ENCODE results near the gene VWA5B1. TPM values are rescaled to one million over a fixed set of nuclear protein-coding genes. Genes with fewer than 3 reads are reported as not detected.

Gene VWA5B1
- total RNA-seq, 4 donors from 2014 or later = 0.69 TPM; not detected in 3

DNA sequence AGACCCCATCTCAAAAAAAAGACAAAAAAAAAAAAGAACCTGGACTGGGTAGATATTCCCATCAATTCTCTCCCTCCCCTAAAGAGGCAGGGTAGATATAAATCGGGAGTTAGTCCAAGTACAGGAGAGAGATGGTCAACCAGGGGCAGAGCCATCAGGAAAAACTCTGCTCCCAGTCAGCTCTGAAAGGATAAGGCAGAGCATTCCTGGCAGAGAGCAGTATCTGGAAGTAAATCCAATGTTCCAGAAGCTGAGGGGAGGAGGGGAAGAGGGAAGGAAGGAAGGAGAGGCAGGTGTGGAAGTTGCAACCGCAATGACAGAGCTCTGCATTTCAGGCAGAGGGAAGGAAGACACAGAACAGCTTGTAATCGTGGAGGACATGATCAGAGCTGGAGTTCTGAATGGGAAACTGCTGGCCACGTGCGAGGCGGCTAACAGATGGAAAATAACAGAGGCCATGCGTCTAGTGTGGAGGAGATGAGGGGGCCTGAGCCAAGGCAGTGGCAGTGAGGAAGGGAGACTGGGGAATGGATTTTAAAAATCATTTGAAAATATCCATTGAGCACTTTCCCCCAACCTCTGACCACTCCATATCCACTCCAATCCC is 15.3 kb upstream of the VWA5B1 start:
- TF ChIP-seq, protein P1, sequence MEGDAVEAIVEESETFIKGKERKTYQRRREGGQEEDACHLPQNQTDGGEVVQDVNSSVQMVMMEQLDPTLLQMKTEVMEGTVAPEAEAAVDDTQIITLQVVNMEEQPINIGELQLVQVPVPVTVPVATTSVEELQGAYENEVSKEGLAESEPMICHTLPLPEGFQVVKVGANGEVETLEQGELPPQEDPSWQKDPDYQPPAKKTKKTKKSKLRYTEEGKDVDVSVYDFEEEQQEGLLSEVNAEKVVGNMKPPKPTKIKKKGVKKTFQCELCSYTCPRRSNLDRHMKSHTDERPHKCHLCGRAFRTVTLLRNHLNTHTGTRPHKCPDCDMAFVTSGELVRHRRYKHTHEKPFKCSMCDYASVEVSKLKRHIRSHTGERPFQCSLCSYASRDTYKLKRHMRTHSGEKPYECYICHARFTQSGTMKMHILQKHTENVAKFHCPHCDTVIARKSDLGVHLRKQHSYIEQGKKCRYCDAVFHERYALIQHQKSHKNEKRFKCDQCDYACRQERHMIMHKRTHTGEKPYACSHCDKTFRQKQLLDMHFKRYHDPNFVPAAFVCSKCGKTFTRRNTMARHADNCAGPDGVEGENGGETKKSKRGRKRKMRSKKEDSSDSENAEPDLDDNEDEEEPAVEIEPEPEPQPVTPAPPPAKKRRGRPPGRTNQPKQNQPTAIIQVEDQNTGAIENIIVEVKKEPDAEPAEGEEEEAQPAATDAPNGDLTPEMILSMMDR (IDR thresholded peaks at IDR 0.05) = no peak
- no peak for TF ChIP-seq POLR2A (IDR thresholded peaks at IDR 0.05)
- intact Hi-C loops (cut with DNase I; ENCODE audit: low total_unique reads) = no loop called here
- Histone ChIP-seq H3K4me3 (no peak overlapping the region), H3K27ac (no peak overlapping the region), H3K36me3 (no peaks in the 10 kb centered on the region), H3K27me3 (no peaks in the 10 kb centered on the region), H3K4me1 (no peaks in the 10 kb centered on the region), H3K9me3 (no peaks in the 10 kb centered on the region)
- no peak for DNase-seq

DNA sequence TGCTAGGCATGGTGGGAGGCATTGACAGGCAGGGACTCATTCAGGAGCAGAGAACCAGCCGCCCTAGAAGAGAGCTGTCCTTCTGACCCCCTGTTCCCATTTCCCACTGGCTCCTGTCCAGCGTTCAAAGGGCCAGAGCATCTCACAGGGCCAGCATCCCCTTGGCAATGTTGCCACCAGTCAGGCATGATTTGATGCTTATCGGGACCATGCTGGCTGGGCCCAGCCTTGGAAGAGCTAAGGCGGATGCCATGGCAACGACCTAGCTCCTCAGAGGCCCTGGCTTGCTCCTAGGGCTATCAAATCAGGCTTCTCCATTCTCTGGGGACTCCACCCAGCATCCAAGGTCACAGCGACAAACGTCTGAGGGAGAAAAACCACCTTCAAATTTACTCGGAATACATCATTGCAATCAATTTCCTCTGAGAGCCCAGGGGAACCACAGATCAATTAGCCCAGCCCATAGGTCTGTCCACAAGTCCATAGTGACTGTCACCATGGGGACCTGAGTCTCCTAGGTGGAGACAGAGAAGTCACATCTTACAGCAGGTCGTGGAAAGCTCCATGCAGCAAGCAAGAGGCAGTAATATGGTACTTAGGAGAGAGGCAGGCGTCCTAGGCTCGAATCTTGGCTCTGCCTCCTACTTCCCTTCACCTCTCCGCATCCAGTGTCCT is 14.1 kb upstream of the VWA5B1 start:
- Histone ChIP-seq H3K27ac (no peak overlapping the region), H3K9me3 (no peaks in the 10 kb centered on the region), H3K4me3 (no peak overlapping the region), H3K36me3 (no peaks in the 10 kb centered on the region), H3K4me1 (no peaks in the 10 kb centered on the region), H3K27me3 (no peaks in the 10 kb centered on the region)
- no peak for DNase-seq
- intact Hi-C loops (cut with DNase I; ENCODE audit: low total_unique reads) = no loop called here
- no peak for TF ChIP-seq POLR2A (IDR thresholded peaks at IDR 0.05)
- TF ChIP-seq, protein P1 (IDR thresholded peaks at IDR 0.05) = no peak

DNA sequence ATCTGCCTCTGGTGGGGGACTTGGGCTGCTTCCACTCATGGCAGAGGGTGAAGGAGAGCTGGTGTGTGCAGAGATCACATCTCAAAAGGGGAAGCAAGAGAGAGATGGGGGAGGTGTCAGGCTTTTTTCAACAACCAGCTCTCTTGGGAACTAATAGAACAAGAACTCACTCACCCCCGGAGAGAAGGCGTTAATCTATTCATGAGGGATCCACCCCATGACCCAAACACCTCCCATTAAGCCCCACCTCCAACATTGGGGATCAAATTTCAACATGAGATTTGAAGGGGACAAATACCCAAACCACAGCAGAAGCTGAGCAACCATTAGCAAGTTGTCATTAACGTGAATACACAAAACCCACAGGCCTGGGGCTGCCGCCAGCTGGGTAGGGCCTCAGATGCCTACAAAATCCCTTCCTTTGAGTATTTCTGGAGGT is 12.0 kb upstream of the VWA5B1 start:
- intact Hi-C loops (cut with DNase I; ENCODE audit: low total_unique reads) = no loop called here
- H3K9me3 ChIP-seq = no peaks in the 10 kb centered on the region
- TF ChIP-seq POLR2A (IDR thresholded peaks at IDR 0.05) = no peak
- TF ChIP-seq, protein P1 (IDR thresholded peaks at IDR 0.05) = no peak
- H3K4me1 ChIP-seq = no peaks in the 10 kb centered on the region
- no peaks in the 10 kb centered on the region for H3K27me3 ChIP-seq
- H3K27ac ChIP-seq = no peak overlapping the region
- no peaks in the 10 kb centered on the region for H3K36me3 ChIP-seq
- no peak for DNase-seq
- no peak overlapping the region for H3K4me3 ChIP-seq

DNA sequence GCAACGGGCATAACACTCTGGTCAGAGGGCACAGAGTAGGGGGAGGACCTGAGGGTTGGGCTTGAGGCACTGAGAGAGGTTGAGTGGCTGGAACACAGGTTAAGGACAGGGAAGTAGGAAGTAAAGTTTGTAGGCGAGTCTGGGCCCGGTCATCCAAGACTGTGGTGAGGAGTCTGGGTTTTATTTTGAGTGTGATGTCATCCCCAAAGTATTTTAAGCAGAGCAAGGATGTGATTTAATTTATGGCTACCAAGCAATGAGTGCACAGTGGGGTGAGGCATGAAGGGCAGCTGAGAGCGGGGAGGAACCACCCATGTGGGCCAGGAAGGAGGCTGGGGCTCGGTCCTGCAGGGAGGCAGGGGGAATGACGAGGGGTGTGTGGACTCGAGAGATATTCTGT is 11.2 kb upstream of the VWA5B1 start:
- Histone ChIP-seq H3K9me3 (no peaks in the 10 kb centered on the region), H3K4me1 (no peaks in the 10 kb centered on the region), H3K4me3 (no peak overlapping the region), H3K36me3 (no peaks in the 10 kb centered on the region), H3K27ac (no peak overlapping the region), H3K27me3 (no peaks in the 10 kb centered on the region)
- DNase-seq = no peak
- intact Hi-C loops (cut with DNase I; ENCODE audit: low total_unique reads) = no loop called here
- no peak for TF ChIP-seq POLR2A (IDR thresholded peaks at IDR 0.05)
- TF ChIP-seq, protein P1 (IDR thresholded peaks at IDR 0.05) = no peak

GRCh38 chr1:20280341-20280740 is 10.3 kb upstream of the VWA5B1 start:
- H3K27me3 ChIP-seq = no peaks in the 10 kb centered on the region
- no peak overlapping the region for H3K27ac ChIP-seq
- H3K4me1 ChIP-seq = no peaks in the 10 kb centered on the region
- intact Hi-C loops (cut with DNase I; ENCODE audit: low total_unique reads) = no loop called here
- DNase-seq = no peak
- H3K9me3 ChIP-seq = no peaks in the 10 kb centered on the region
- H3K4me3 ChIP-seq = no peak overlapping the region
- TF ChIP-seq POLR2A (IDR thresholded peaks at IDR 0.05) = no peak
- H3K36me3 ChIP-seq = no peaks in the 10 kb centered on the region

All from uterus (tissue), 4 donors.